Neutrophil (primary cell): Measurements from ENCODE around the gene SAMHD1.
"Not testable (repeated sequence)": the region's sequence is repeated elsewhere in the genome, so short reads cannot be mapped to it uniquely, and the experiment has no call there.

Experiments
- H3K27ac ChIP-seq: fragments of 200-600 bp; sonication (generic); 2 replicates; pipeline ENCODE4 v1.5.1; 2016; ENCODE audit warnings: mild to moderate bottlenecking, moderate library complexity
- H3K27me3 ChIP-seq: fragments of 200-600 bp; sonication (generic); 2 replicates; pipeline ENCODE4 v1.6.0; 2016; ENCODE audit warnings: mild to moderate bottlenecking
- H3K36me3 ChIP-seq: fragments of 200-600 bp; sonication (generic); 2 replicates; pipeline ENCODE4 v1.5.1; 2017
- H3K4me1 ChIP-seq, 2 experiments: fragments of 200-600 bp in 1 of 2; sonication (generic) in 1 of 2; 1 replicate in 1 of 2; 2 replicates in 1 of 2; pipeline versions ENCODE4 v1.5.1 to v1.6.1; 2013 to 2016; ENCODE audit warnings: low read depth in 1 of 2, low read length in 1 of 2, mild to moderate bottlenecking in 1 of 2, moderate library complexity in 1 of 2; ENCODE audit not compliant: control insufficient read depth in 1 of 2, insufficient read depth in 1 of 2
- H3K4me3 ChIP-seq, 2 experiments: fragments of 200-600 bp in 1 of 2; sonication (generic) in 1 of 2; 1 replicate in 1 of 2; 2 replicates in 1 of 2; pipeline ENCODE4 v1.5.1; 2013 to 2016; ENCODE audit warnings: low read depth in 1 of 2, low read length in 1 of 2, mild to moderate bottlenecking in 1 of 2, moderate library complexity in 1 of 2
- H3K9me3 ChIP-seq: fragments of 200-600 bp; sonication (generic); 2 replicates; pipeline ENCODE4 v1.5.1; 2016
- CTCF ChIP-seq: fragments of 200-600 bp; sonication (generic); IDR thresholded peaks from 2 replicates; pipeline ENCODE4 v1.5.1; 2016; ENCODE audit warnings: antibody characterized with exemption

Gene SAMHD1

GRCh38 chr20:36880741-36881250 lies 70.7 kb downstream of the SAMHD1 start:
- Histone ChIP-seq H3K4me3 (no peak overlapping the region), H3K36me3 (no peaks in the 10 kb centered on the region), H3K4me1 (no peaks in the 10 kb centered on the region), H3K9me3 (no peaks in the 10 kb centered on the region), H3K27ac (no peak overlapping the region), H3K27me3 (no peaks in the 10 kb centered on the region)
- no peak for TF ChIP-seq CTCF

DNA sequence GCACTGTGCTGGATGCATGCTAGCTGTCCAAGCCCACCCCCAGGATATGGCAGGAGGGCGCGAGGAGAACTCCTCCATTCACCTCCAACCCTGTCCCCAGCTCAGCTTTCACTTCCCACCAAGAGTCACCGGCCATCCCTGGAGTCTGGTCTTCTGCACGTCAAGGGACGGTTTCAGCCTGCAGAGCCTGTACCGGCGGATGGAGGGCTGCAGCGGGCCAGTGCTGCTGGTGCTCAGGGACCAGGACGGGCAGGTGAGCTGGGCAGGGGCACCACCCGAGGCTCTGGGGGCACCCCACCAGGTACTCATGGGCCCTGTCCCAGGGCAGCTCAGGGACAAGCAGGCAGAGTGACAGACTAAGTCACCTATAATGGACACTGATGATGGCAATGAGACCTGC lies 72.6 kb downstream of the SAMHD1 start:
- no peak overlapping the region for H3K4me3 ChIP-seq
- no peaks in the 10 kb centered on the region for H3K36me3 ChIP-seq
- H3K9me3 ChIP-seq: no peaks in the 10 kb centered on the region
- no peak for TF ChIP-seq CTCF
- H3K4me1 ChIP-seq: no peaks in the 10 kb centered on the region
- H3K27me3 ChIP-seq: no peaks in the 10 kb centered on the region
- no peak overlapping the region for H3K27ac ChIP-seq

GRCh38 chr20:36876473-36876833 lies 75.1 kb downstream of the SAMHD1 start:
- no peaks in the 10 kb centered on the region for H3K9me3 ChIP-seq
- no peak overlapping the region for H3K27ac ChIP-seq
- H3K27me3 ChIP-seq: no peaks in the 10 kb centered on the region
- H3K4me1 ChIP-seq: peaks cover 0 to 3% of the 10 kb centered on the region in 2 experiments
- H3K4me3 ChIP-seq: no peak overlapping the region
- TF ChIP-seq CTCF: no peak
- H3K36me3 ChIP-seq: no peaks in the 10 kb centered on the region

DNA sequence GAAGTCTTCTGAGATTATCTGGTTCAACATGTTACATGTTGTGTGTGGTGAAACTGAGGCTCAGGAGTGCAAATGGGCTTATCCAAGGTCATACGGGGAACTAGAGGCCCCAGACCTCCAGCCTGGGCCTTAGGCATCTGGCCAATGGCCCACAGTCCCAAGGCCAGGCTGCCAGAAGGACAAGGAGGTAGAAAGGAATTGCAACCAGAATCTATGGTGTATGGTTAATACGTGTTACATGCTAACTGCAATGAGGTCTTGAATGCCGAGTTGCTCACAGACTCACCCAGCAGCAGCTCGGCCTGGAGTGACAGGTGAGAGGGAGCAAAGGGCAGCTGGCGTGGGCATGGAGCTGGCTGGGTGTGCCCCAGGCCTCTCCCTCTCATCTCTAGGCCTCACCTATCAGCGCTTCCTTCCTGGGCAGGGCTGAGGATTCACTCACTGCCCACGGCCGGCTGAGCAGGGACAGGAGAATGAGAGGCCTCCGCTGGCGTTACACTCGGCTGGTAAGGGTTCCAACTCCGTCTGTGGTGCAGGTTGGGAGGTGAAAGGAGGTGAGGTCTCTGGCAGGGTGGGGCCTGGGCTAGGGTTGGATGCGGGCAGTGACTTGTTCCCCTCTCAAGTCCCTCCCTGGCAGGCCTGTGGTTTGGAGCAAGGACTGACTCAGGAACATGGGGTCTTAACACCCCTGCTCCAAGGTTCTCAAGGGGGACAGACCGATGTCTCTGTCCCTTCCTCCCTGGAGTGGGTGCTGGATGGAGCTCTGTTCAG lies 75.6 kb downstream of the SAMHD1 start, which contains the start of gene TLDC2:
Gene TLDC2, plus strand, starts transcription at position 437 of the 771 bp plus-strand sequence. Its CDS starts 37 bp downstream, at position 474.
- no peak within 1 kb of the TSS for H3K27ac ChIP-seq
- H3K4me3 ChIP-seq: no peak within 1 kb of the TSS
- no peaks in the 10 kb centered on the region for H3K9me3 ChIP-seq
- H3K27me3 ChIP-seq: no peaks in the 10 kb centered on the region
- H3K36me3 ChIP-seq: no peaks in the 10 kb centered on the region
- H3K4me1 ChIP-seq: peaks cover 0 to 3% of the 10 kb centered on the region in 2 experiments
- no peak for TF ChIP-seq CTCF

GRCh38 chr20:36875093-36875492 lies 76.4 kb downstream of the SAMHD1 start:
- H3K4me1 ChIP-seq, H3K4me3 ChIP-seq, H3K27ac ChIP-seq, H3K27me3 ChIP-seq, H3K9me3 ChIP-seq, H3K36me3 ChIP-seq: not testable (repeated sequence)

GRCh38 chr20:36873498-36874189 lies 77.9 kb downstream of the SAMHD1 start:
- H3K9me3 ChIP-seq: no peaks in the 10 kb centered on the region
- TF ChIP-seq CTCF: no peak
- H3K4me1 ChIP-seq: peaks cover 0 to 3% of the 10 kb centered on the region in 2 experiments

More at GRCh38 chr20:36873498-36874189, 77.9 kb downstream of the SAMHD1 start:
- no peak overlapping the region for H3K27ac ChIP-seq
- no peak overlapping the region for H3K4me3 ChIP-seq
- no peaks in the 10 kb centered on the region for H3K36me3 ChIP-seq
- no peaks in the 10 kb centered on the region for H3K27me3 ChIP-seq
